ENCODE data around the gene ZNF664. TPM values are rescaled to one million over a fixed set of nuclear protein-coding genes. Genes with fewer than 3 reads are reported as not detected.

The ZNF664 gene
- total RNA-seq, 4 donors from 2014 or later: 120 to 187 (median 138) TPM

DNA sequence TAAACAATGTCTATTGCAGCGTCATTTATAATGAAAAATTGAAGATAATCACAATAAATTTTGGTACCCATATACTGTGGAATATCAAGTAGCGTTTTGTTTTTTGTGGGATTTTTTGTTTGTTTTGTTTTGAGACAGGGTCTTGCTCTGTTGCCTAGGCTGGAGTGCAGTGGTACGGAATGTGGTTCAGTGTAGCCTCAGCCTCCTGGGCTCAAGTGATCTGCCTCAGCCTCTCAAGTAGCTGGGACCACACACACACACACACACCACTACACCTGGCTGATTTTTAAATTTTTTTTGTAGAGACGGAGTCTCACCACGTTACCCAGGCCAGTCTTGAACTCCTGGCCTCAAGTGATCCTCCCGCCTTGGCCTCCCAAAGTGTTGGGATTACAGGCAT is 6.6 kb downstream of the ZNF664 start:
- 53 to 65% methylated on average over 6 of the region's 6 CpGs for WGBS, 2 donors
- no peak overlapping the region for H3K4me3 ChIP-seq (replicated peaks in 1 of 3)
- no peaks in the 10 kb centered on the region for H3K27me3 ChIP-seq
- peaks cover 0 to 4% of the 10 kb centered on the region in 2 donors for H3K36me3 ChIP-seq
- DNase-seq: peak; percentile 74
- intact Hi-C loops (cut with DNase I): no loop called here
- peak overlapping the region; percentile 33 to 60 (median 42) for H3K27ac ChIP-seq
- no peak for TF ChIP-seq POLR2A (IDR thresholded peaks at IDR 0.05)
- TF ChIP-seq, protein P1, sequence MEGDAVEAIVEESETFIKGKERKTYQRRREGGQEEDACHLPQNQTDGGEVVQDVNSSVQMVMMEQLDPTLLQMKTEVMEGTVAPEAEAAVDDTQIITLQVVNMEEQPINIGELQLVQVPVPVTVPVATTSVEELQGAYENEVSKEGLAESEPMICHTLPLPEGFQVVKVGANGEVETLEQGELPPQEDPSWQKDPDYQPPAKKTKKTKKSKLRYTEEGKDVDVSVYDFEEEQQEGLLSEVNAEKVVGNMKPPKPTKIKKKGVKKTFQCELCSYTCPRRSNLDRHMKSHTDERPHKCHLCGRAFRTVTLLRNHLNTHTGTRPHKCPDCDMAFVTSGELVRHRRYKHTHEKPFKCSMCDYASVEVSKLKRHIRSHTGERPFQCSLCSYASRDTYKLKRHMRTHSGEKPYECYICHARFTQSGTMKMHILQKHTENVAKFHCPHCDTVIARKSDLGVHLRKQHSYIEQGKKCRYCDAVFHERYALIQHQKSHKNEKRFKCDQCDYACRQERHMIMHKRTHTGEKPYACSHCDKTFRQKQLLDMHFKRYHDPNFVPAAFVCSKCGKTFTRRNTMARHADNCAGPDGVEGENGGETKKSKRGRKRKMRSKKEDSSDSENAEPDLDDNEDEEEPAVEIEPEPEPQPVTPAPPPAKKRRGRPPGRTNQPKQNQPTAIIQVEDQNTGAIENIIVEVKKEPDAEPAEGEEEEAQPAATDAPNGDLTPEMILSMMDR (IDR thresholded peaks at IDR 0.05): no peak
- H3K9me3 ChIP-seq: no peaks in the 10 kb centered on the region
- peaks cover 11 to 20% of the 10 kb centered on the region in 2 donors for H3K4me1 ChIP-seq

GRCh38 chr12:123982269-123982668 is 9.3 kb downstream of the ZNF664 start:
- Histone ChIP-seq H3K27me3 (no peaks in the 10 kb centered on the region), H3K9me3 (no peaks in the 10 kb centered on the region), H3K27ac (no peak overlapping the region), H3K4me3 (replicated peaks in 1 of 3) (no peak overlapping the region), H3K36me3 (no peaks in the 10 kb centered on the region), H3K4me1 (peaks cover 18 to 35% of the 10 kb centered on the region in 2 donors)
- DNase-seq: no peak
- intact Hi-C loops (cut with DNase I): loop anchor here (5.0 to 10.0 kb wide), 2 partner anchors 75 to 187 kb away; no protein-coding TSS in a partner anchor
- 91 to 92% methylated on average over 7 of the region's 7 CpGs for WGBS, 2 donors
- no peak for TF ChIP-seq POLR2A (IDR thresholded peaks at IDR 0.05)
- TF ChIP-seq, protein P1 (IDR thresholded peaks at IDR 0.05): no peak

DNA sequence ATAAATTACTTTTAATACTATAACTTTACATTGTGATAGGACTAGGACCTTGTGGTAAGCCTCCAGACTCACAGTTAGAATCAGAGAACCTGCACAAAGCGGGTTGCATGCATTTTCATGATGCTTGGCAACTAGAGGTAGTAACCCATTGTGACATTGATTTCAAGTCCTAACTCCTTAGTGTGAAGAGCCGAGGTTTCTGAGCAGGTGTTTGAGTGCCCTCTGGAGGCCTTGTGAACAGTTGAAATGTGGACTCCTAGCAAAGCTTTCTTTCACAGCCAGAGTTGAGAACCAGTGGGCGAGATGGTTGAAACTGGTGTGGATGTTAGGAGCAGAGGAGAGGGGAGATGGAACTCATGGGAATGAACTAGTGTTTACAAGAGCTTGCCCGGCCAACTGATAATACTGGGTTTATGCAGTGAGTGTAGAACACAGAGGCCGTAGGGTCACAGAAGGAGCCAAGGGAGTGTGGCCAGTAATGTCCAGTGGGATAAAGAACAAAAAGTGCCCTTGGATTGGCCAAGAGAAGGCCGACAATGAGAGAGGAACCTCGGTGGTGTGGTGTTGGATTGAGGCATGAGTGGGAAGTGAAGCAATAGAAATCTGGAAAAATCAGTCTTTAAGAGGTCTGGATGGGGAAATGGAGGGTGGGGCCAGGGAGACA is 10.9 kb downstream of the ZNF664 start:
- H3K27ac ChIP-seq: peak overlapping the region in 2 of 3 donors; percentile 30 to 87
- intact Hi-C loops (cut with DNase I): loop anchor here (5.0 to 10.0 kb wide), 2 partner anchors 77 to 189 kb away; no protein-coding TSS in a partner anchor
- 56 to 58% methylated on average over 7 of the region's 7 CpGs for WGBS, 2 donors

DNA sequence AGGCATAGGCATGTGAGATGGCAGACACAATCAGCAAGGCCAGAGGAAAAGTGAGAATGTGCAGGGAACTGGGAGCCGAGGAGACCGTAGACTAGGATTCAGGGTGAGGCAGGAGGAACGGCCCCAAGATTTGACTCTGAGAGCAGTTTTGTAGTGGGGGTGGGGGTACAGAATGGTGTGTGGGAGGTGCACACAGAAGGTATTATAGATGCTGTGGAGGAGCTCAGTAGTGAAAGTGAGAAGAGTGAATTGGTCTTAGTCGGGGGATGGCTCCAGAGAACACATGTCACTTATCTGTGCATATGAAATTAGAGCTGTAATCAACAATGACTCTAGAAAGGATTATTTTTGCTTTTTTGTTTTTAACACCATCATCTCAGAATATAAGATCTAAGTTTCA is 11.9 kb downstream of the ZNF664 start:
- Histone ChIP-seq H3K27ac (peak overlapping the region; percentile 31 to 87 (median 74)), H3K27me3 (no peaks in the 10 kb centered on the region), H3K9me3 (no peaks in the 10 kb centered on the region), H3K36me3 (no peaks in the 10 kb centered on the region), H3K4me1 (peaks cover 17 to 60% of the 10 kb centered on the region in 2 donors), H3K4me3 (replicated peaks in 1 of 3) (no peak overlapping the region)
- TF ChIP-seq, protein P1 (IDR thresholded peaks at IDR 0.05): no peak
- no peak for TF ChIP-seq POLR2A (IDR thresholded peaks at IDR 0.05)
- intact Hi-C loops (cut with DNase I): loop anchor here (5.0 to 10.0 kb wide), 2 partner anchors 78 to 190 kb away; no protein-coding TSS in a partner anchor
- DNase-seq: no peak
- 87 to 92% methylated on average over 4 of the region's 4 CpGs for WGBS, 2 donors

More for the DNA sequence above, 10.9 kb downstream of the ZNF664 start:
- Histone ChIP-seq H3K4me1 (peaks cover 16 to 51% of the 10 kb centered on the region in 2 donors), H3K4me3 (replicated peaks in 1 of 3) (no peak overlapping the region), H3K9me3 (no peaks in the 10 kb centered on the region), H3K36me3 (no peaks in the 10 kb centered on the region), H3K27me3 (no peaks in the 10 kb centered on the region)
- TF ChIP-seq POLR2A (IDR thresholded peaks at IDR 0.05): no peak
- TF ChIP-seq, protein P1 (IDR thresholded peaks at IDR 0.05): peak in 5 of 6 experiments; percentile 48 to 83 (median 73)
- peak; percentile 55 to 60 for DNase-seq

- H3K4me1 ChIP-seq: peaks cover 29 to 76% of the 10 kb centered on the region in 2 donors
- no peaks in the 10 kb centered on the region for H3K9me3 ChIP-seq
- 52 to 72% methylated on average over 3 of the region's 3 CpGs for WGBS, 2 donors
- H3K27me3 ChIP-seq: no peaks in the 10 kb centered on the region
- peak; percentile 60 to 66 for DNase-seq
- H3K27ac ChIP-seq: peak overlapping the region; percentile 31 to 87 (median 74)
- intact Hi-C loops (cut with DNase I): loop anchor here (10.0 kb wide), 1 partner anchor 192 kb away; no protein-coding TSS in a partner anchor
- peak in 1 of 2 donors; percentile 25 for TF ChIP-seq POLR2A (IDR thresholded peaks at IDR 0.05)
- TF ChIP-seq, protein P1 (IDR thresholded peaks at IDR 0.05): no peak
- H3K36me3 ChIP-seq: no peaks in the 10 kb centered on the region
- H3K4me3 ChIP-seq (replicated peaks in 1 of 3): no peak overlapping the region
Measured at GRCh38 chr12:123986374-123986965, 13.5 kb downstream of the ZNF664 start.

Data from thyroid gland (tissue), 4 donors.